ENCODE results near the gene DNAI1.

Gene DNAI1

DNA sequence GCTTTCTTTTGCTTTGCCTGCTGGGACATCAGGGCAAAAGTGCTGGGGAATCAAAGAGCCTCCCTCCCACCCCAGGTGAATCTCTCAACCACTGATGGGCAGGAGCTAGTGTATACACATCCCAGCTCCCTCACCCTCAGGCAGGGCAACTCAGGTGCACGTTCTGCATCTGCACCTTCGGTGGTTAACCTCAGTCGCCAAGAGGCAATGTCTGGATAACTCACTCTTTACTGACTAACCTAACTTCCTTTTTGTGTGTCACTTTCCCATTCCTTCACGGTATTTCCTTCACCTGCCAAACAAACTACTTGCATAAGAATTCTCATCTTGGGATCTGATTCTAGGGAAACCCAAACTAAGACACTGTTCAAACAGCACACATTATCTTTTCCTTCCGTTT lies 104.7 kb downstream of the DNAI1 start:
- DNase-seq: no peak

DNA sequence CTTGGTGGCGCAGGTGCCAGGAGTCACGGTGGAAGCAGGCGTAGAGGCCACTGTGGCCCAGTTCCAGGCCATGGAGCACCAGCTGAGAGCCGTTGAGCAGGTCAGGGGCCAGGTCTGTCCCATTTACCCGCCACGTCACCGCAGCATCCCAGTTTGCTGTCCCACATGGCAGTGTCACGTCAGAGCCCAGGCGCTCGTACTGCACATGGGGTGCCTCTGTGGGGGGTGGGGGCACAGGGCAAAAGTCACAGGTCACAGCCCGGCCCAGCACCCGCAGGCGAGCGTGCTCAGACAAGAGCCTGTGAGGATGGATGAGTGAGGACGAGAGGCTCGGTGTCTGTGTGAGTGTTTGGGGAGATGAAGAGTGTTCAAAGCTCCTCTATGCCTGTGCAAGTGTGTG lies 106.0 kb downstream of the DNAI1 start:
- DNase-seq: no peak

DNA sequence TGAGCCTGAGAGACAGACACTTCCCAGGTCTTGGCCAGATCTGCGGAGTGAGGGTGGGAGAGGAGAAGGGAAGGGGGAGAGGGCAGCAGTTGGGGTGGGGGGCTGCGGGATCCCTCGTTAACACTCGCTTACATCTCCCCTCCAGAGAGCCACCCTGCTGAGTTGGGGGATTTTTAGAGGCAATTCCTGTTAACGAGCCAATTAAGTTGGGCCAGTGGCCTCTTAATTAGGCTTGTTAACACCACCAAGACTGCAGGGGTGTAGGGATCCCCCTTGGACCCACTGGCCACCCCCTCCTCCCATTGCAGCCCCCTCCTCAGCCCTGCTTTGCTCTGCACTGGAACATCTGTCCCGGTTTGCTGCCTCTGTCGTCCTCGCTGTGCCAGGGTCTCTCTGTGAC lies 107.3 kb downstream of the DNAI1 start:
- no peak for DNase-seq

DNA sequence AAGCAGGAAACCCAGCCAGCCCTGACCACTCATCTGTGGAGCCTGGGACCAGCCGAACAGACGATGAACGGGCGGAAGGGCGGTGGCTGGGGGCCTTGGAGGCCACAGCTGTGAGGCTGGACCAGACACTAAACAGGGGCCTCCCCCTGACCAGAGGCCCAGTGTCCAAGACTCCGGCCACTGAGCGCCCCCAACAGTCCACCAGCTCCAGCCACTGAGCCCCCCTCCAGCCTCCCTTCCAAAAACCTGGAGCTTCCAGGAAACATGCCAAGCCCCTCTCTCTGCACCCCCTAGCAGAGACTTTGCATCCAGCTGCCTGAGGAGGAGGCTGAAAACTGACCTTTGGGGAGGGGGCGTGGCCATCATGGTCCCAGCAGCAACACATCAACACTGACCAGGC lies 107.7 kb downstream of the DNAI1 start:
- DNase-seq: no peak

DNA sequence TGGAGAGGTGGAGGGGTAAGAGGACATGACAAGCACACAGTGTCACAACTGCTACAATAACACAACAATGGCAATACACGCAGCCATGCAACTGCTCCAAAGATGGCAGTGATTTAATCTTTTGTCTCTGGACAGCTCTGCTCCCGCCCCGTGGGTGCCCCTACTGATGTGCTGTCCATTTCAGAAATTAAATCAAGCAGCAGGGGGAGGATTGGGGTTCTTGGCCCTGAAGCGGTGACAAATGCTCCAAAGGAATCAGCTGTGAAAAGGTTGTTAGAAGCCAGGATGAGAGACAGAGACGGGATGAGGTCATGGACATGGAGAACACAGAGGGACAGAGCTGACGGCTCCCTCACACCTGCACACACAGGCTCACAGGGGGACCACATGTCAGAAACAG lies 108.4 kb downstream of the DNAI1 start:
- no peak for DNase-seq

DNA sequence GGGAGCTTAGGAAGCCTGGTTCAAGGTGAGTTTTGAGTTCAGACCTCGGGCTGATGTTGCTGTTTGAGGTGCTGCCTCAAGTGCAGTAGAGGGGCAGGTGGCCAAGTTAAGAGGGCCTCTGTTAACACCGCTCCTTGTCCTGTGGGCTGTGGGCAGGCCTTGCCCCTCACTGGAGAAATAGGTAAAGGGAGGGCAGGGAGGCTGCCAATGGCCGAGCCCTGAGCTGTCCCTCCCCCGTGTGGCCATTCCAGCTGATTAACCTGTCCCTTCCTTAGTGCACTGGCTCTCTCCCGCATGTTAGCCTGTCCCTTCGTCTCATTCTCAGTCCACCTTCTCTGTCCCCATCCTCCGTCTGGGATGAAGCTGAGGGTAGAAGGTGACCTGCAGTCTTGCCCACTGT lies 109.5 kb downstream of the DNAI1 start:
- DNase-seq: no peak

DNA sequence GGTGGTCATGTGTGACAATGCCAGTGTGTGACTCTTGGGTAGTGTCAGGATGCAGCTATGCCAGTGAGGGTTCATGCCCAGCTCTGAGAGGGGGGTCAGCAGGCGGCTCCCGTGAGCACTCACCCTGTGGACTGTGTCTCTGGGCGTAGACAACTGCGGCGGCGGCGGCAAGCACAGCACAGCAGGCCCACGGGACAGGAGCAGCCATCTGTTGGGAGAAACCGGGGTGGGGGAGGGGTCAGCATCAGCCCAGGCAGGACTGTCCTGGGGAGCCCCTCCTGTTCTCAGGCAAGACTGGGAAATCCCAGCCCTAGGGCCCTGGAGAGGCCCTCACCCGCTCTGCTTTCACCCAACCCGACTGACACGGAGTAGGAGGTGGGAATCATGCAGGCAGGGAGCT lies 110.2 kb downstream of the DNAI1 start:
- no peak for DNase-seq

DNA sequence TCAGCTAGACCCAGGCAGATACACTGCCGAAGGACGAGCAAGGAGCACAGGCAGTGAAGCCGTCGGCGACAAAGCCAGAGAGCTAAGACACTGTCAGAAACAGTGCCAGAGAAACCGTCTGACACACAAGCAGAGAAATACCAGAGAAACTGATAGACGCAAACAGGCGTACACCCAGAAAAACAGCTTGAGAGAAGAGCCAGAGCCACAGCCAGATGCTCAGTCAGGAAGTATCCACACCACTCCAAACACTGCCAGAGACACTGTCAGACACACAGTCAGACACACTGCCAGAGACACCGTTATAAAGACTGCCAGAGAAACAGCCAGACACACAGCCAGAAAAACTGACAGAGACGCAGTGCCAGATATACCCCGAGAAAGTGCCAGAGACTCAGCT lies 111.8 kb downstream of the DNAI1 start:
- no peak for DNase-seq

Data from CD4-positive, alpha-beta T cell treated with Interleukin-4 for 4 hours (primary cell).